ENCODE data around the gene EYA2. TPM values are rescaled to one million over a fixed set of nuclear protein-coding genes. Genes with fewer than 3 reads are reported as not detected.

Gene EYA2
- total and polyA plus RNA-seq, 2 of the 4 experiments (the other 2 are of a cell fraction): 2.3 to 5.4 TPM

DNA sequence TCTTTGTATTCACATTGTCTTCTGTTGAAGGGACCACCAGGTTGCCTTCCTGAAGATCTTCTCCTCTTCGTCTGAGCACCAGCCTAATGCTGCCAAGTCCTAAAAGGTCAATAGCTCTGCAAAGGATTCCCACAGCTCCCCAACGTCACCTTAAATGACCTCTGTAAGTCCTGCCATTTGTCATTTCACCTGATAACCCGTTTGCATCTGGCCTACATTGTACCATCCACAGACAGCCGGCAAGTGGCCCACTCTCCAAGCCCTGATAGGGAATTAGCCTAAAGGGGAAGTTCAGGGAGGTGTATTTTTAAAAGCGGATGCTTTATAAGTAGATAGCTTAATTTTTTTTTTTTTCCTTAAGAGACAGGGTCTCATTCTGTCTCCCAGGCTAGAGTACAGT, 334.0 kb downstream of the EYA2 start:
- Histone ChIP-seq H3K4ac (ENCODE audit: low read depth, low read length) (no peak overlapping the region), H2AFZ (replicated peaks; ENCODE audit: low read length, poor library complexity) (no peak overlapping the region), H3K56ac (ENCODE audit: extremely low read depth, insufficient read depth, low read length) (no peak overlapping the region), H3K27ac (ENCODE audit: insufficient read depth, low read length) (no peak overlapping the region), H2BK15ac (ENCODE audit: low read depth, low read length) (no peak overlapping the region), H2AK5ac (ENCODE audit: low read depth, low read length) (no peak overlapping the region), H2BK20ac (ENCODE audit: low read depth, low read length) (no peak overlapping the region; the same call in 1 of the 2 replicates), H3K18ac (ENCODE audit: low read depth, low read length) (no peak overlapping the region), H3K14ac (replicated peaks; ENCODE audit: low read depth, low read length) (no peak overlapping the region), H4K91ac (ENCODE audit: insufficient read depth, low read depth, low read length) (no peak overlapping the region), H3K23ac (ENCODE audit: low read depth, low read length) (no peak overlapping the region), H3K36me3 (ENCODE audit: control insufficient read depth, insufficient read depth, low read length) (peaks cover 39% of the 10 kb centered on the region), H3K27me3 (ENCODE audit: control insufficient read depth, insufficient read depth, low read length) (no peaks in the 10 kb centered on the region), H4K20me1 (ENCODE audit: insufficient read depth, low read length) (no peaks in the 10 kb centered on the region), H3K9ac (ENCODE audit: low read depth, low read length) (no peak overlapping the region), H3K9me1 (ENCODE audit: insufficient read depth, low read length) (peaks cover 13% of the 10 kb centered on the region), H3K79me1 (ENCODE audit: low read depth in 1 of 2, low read length in 2 of 2) (peaks cover 19 to 55% of the 10 kb centered on the region in 2 experiments), H3K9me3 (ENCODE audit: control insufficient read depth, insufficient read depth, low read length) (no peaks in the 10 kb centered on the region), H2BK5ac (ENCODE audit: low read depth, low read length, poor library complexity, severe bottlenecking) (no peak overlapping the region), H3K4me3 (ENCODE audit: insufficient read depth, low read depth, low read length) (no peak overlapping the region), H4K5ac (ENCODE audit: low read depth, low read length) (peak overlapping the region; percentile 16; the same call in 1 of the 2 replicates), H4K8ac (ENCODE audit: low read depth in 2 of 2, low read length in 2 of 2) (no peak overlapping the region; a peak in 1 of 4 replicates), H3K4me1 (ENCODE audit: control insufficient read depth, insufficient read depth, low read length) (peaks cover 15% of the 10 kb centered on the region), H2AK9ac (replicated peaks; ENCODE audit: low read depth, low read length, poor library complexity) (no peak overlapping the region), H3K4me2 (ENCODE audit: low read depth, low read length) (no peak overlapping the region), H2BK120ac (ENCODE audit: low read depth, low read length) (no peak overlapping the region; the same call in 1 of the 2 replicates)
- 100% methylated on average over 1 of the region's 5 CpGs; no CpG with 5 or more reads in 1 of the 2 experiments for WGBS, 2 experiments (ENCODE audit: extremely low coverage in 2 of 2, insufficient read length in 1 of 2)
- TF ChIP-seq POLR2A (IDR thresholded peaks at IDR 0.05; ENCODE audit: low read depth, low read length): no peak
- TF ChIP-seq FOS (IDR thresholded peaks at IDR 0.05; ENCODE audit: low read depth, low read length): no peak
- TF ChIP-seq MXI1 (IDR thresholded peaks at IDR 0.05; ENCODE audit: borderline replicate concordance, low read depth, low read length): no peak
- TF ChIP-seq, protein P1, sequence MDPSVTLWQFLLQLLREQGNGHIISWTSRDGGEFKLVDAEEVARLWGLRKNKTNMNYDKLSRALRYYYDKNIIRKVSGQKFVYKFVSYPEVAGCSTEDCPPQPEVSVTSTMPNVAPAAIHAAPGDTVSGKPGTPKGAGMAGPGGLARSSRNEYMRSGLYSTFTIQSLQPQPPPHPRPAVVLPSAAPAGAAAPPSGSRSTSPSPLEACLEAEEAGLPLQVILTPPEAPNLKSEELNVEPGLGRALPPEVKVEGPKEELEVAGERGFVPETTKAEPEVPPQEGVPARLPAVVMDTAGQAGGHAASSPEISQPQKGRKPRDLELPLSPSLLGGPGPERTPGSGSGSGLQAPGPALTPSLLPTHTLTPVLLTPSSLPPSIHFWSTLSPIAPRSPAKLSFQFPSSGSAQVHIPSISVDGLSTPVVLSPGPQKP (IDR thresholded peaks at IDR 0.05; ENCODE audit: borderline replicate concordance, low read depth, low read length): no peak
- no peak for TF ChIP-seq BHLHE40 (IDR thresholded peaks at IDR 0.05; ENCODE audit: low read depth, low read length)
- TF ChIP-seq, protein P2, sequence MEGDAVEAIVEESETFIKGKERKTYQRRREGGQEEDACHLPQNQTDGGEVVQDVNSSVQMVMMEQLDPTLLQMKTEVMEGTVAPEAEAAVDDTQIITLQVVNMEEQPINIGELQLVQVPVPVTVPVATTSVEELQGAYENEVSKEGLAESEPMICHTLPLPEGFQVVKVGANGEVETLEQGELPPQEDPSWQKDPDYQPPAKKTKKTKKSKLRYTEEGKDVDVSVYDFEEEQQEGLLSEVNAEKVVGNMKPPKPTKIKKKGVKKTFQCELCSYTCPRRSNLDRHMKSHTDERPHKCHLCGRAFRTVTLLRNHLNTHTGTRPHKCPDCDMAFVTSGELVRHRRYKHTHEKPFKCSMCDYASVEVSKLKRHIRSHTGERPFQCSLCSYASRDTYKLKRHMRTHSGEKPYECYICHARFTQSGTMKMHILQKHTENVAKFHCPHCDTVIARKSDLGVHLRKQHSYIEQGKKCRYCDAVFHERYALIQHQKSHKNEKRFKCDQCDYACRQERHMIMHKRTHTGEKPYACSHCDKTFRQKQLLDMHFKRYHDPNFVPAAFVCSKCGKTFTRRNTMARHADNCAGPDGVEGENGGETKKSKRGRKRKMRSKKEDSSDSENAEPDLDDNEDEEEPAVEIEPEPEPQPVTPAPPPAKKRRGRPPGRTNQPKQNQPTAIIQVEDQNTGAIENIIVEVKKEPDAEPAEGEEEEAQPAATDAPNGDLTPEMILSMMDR (conservative IDR thresholded peaks at IDR 0.05; ENCODE audit: low read depth, low read length): no peak
- no peak for TF ChIP-seq CHD1 (IDR thresholded peaks at IDR 0.05; ENCODE audit: low read depth, low read length)
- no peak for TF ChIP-seq SMC3 (IDR thresholded peaks at IDR 0.05; ENCODE audit: low read depth, low read length)
- no peak for TF ChIP-seq RAD21 (IDR thresholded peaks at IDR 0.05; ENCODE audit: low read length)
- TF ChIP-seq RFX5 (IDR thresholded peaks at IDR 0.05; ENCODE audit: low read depth, low read length): no peak
- TF ChIP-seq MAZ (IDR thresholded peaks at IDR 0.05; ENCODE audit: borderline replicate concordance, low read depth, low read length): no peak
- TF ChIP-seq RCOR1 (IDR thresholded peaks at IDR 0.05; ENCODE audit: insufficient replicate concordance, low read length): no peak
- no peak for TF ChIP-seq CEBPB (IDR thresholded peaks at IDR 0.05; ENCODE audit: low read depth, low read length)
- TF ChIP-seq, protein P3, sequence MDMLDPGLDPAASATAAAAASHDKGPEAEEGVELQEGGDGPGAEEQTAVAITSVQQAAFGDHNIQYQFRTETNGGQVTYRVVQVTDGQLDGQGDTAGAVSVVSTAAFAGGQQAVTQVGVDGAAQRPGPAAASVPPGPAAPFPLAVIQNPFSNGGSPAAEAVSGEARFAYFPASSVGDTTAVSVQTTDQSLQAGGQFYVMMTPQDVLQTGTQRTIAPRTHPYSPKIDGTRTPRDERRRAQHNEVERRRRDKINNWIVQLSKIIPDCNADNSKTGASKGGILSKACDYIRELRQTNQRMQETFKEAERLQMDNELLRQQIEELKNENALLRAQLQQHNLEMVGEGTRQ (IDR thresholded peaks at IDR 0.05; ENCODE audit: low read depth, low read length): no peak
- no peak for TF ChIP-seq MAFK (IDR thresholded peaks at IDR 0.05; ENCODE audit: low read depth, low read length)
- TF ChIP-seq NFE2L2 (IDR thresholded peaks at IDR 0.05; ENCODE audit: low read depth, low read length): no peak
- ATAC-seq (ENCODE audit: low read depth) (no peak), DNase-seq (no peak)
- ChIA-PET POLR2A (ENCODE audit: unreplicated experiment) (interaction anchor here (0.5 kb wide), 1 partner anchor 339 kb away, joined by 3 read pairs; no protein-coding TSS in a partner anchor), CTCF (interaction anchor here (0.6 to 1.7 kb wide), 2 partner anchors 155 to 482 kb away, joined by 3 to 6 read pairs; no protein-coding TSS in a partner anchor)
- in situ Hi-C loops (cut with MboI; ENCODE audit: low sequenced_read_pairs) (no loop called here), intact Hi-C loops (cut with micrococcal nuclease) (no loop called here), dilution Hi-C loops (cut with HindIII; ENCODE audit: low sequenced_read_pairs, unreplicated experiment) (no loop called here)
- no TSS peak for BruUV-seq (replicated peaks)

All from IMR-90 (cell line).